NCI-H1436 (cell line): ENCODE data around the gene ZNF568.

Experiments used
- DNase-seq: peaks from one replicate; lab custom pipeline; 2025; lab: John Stamatoyannopoulos, UW

ZNF568 gene

GRCh38 chr19:36999313-36999712 is 83.2 kb downstream of the ZNF568 start:
- no peak for DNase-seq

DNA sequence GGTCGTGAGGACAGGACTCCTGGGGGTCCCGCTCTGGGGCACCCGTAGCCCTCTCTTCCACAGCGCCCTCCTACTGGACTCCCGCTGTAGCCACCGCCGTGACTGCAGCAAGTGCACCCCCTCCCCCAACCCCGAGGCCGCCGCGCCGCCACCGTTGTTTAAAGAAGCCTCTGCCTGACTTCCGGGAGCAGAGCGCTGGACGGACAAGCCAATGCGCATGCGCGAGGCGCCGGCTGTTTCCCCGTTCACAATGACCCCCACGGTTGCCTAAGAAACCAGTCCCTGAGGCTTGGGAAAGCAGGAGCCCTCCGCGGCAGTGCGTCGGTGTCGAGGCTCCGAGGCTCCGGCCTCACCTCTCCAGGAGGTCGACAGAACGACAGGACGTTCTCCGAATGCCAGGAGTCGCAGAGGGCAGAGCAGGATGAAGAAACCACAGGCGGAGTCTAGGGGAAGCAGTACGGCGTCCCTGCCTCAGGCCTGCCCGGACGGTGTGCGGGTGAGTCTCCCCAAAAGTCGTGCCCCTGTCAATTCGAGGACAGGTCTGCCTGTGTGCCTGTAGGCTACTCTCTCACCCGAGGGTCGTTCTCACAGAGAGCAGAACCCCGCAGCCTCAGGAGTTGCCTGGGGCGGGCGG is 91.6 kb downstream of the ZNF568 start:
- DNase-seq, result no peak

DNA sequence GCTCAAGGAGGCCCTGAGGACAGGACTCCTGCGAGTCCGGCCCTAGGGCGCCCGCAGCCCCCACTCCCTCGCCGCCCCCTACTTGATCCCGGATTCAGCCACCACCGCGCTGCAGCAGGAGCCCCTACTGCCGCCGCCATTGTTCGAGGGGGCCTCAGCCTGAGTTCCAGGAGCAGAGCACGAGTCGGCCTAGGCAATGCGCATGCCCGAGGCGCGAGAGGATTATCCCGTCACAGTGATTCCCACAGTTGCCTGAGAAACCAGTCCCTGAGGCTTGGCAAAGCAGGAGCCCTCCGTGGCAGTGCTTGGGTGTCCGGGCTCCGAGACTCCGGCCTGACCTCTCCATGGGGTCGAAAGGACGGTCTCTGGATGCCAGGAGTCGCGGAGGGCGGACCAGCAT is 93.7 kb downstream of the ZNF568 start:
- no peak for DNase-seq

GRCh38 chr19:37012093-37012745 is 96.1 kb downstream of the ZNF568 start:
- no peak for DNase-seq

GRCh38 chr19:37014456-37014855 is 98.3 kb downstream of the ZNF568 start:
- no peak for DNase-seq

DNA sequence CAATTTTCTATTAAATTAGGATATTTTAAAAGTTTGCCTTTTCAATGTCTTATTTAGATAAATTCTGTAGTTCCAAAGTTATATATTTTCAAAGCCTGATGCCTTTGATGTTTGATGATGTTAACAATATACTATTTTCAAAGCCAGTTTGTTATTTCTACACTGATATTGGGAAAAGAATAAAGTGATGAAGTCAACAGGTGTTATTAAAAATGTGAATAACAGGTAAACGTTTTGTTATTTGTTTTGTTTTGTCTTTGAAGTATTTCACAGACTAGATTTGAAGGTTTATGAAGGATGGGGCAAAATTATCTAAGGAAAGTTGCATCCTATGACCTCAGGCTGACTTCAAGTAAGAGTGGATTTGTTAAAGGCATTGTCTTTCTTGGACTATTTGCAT is 129.0 kb downstream of the ZNF568 start:
- no peak for DNase-seq
